ENCODE data around the gene ABCC8. TPM values are rescaled to one million over a fixed set of nuclear protein-coding genes. Genes with fewer than 3 reads are reported as not detected.

The ABCC8 gene
- total RNA-seq, 1 experiment from 2014 or later = not detected

DNA sequence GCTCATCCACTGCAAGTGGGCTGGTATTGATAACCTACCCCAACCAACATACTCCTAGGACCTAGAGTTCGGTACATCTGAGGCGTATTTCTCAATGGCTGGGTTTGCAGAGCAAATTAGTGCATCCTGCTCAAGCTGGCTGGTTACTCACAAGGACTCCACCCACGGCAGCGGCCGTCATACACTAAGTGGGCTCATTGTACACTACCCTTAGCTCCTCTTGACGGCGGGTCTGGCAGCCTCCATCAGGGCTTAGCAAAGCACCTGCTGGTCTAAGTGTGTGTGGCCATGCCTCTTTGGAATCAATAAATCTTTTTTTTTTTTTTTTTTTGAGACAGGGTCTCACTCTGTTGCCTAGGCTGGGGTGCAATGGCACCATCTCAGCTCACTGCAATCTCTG lies 68.0 kb downstream of the ABCC8 start:
- H3F3A ChIP-seq (ENCODE audit: insufficient read depth, low read depth) = no peaks in the 10 kb centered on the region
- ChIA-PET CTCF (interaction anchor here (0.7 kb wide), 1 partner anchor 1353 kb away, joined by 4 read pairs; no protein-coding TSS in a partner anchor), POLR2A (ENCODE audit: unreplicated experiment) (no interaction called here)
- H3K4me1 ChIP-seq (replicated peaks; ENCODE audit: insufficient read depth) = peaks cover 5% of the 10 kb centered on the region
- no peak overlapping the region for H3K27ac ChIP-seq
- no peak for DNase-seq
- no peak for TF ChIP-seq EZH2 (IDR thresholded peaks at IDR 0.05; ENCODE audit: low read depth)
- TF ChIP-seq, protein P1, sequence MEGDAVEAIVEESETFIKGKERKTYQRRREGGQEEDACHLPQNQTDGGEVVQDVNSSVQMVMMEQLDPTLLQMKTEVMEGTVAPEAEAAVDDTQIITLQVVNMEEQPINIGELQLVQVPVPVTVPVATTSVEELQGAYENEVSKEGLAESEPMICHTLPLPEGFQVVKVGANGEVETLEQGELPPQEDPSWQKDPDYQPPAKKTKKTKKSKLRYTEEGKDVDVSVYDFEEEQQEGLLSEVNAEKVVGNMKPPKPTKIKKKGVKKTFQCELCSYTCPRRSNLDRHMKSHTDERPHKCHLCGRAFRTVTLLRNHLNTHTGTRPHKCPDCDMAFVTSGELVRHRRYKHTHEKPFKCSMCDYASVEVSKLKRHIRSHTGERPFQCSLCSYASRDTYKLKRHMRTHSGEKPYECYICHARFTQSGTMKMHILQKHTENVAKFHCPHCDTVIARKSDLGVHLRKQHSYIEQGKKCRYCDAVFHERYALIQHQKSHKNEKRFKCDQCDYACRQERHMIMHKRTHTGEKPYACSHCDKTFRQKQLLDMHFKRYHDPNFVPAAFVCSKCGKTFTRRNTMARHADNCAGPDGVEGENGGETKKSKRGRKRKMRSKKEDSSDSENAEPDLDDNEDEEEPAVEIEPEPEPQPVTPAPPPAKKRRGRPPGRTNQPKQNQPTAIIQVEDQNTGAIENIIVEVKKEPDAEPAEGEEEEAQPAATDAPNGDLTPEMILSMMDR (conservative IDR thresholded peaks at IDR 0.05) = no peak
- no peaks in the 10 kb centered on the region for H3K9me2 ChIP-seq (ENCODE audit: insufficient read depth)
- no peaks in the 10 kb centered on the region for H3K9me3 ChIP-seq (ENCODE audit: insufficient read depth, low read depth)
- no peaks in the 10 kb centered on the region for H4K20me1 ChIP-seq (ENCODE audit: insufficient read depth)
- H3K4me2 ChIP-seq = no peak overlapping the region
- BruUV-seq (replicated peaks) = no TSS peak
- intact Hi-C loops (cut with micrococcal nuclease; ENCODE audit: unreplicated experiment) = no loop called here
- no peaks in the 10 kb centered on the region for H3K36me3 ChIP-seq (ENCODE audit: low read depth)
- H3K79me2 ChIP-seq (ENCODE audit: low read depth) = no peaks in the 10 kb centered on the region
- H3K4me3 ChIP-seq = no peak overlapping the region
- H3K27me3 ChIP-seq (ENCODE audit: insufficient read depth, low read depth) = peaks cover 42% of the 10 kb centered on the region; the same call in 1 of the 2 replicates
- H2AFZ ChIP-seq = no peak overlapping the region

DNA sequence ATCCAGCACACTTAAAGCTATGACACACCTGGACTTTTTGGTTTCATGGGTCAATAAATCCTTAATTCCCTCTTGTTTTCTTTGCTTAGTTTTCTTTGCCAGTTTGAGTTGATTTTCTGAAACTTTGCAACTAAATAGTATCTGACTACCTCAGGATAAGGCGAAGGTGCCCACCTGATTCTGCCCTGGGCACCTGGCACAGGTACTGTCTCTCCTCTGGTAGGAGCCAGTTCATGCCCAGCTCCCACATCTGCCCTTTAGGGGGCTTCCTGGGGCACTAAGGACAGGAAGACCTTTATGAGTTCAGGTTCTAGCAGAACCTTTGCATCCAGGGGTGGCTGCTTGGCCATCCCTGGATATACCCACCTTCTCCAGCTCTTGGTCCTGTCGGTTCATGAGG lies 68.6 kb downstream of the ABCC8 start:
- CTCF ChIA-PET = interaction anchor here (0.7 kb wide), 1 partner anchor 1354 kb away, joined by 4 read pairs; no protein-coding TSS in a partner anchor
- Histone ChIP-seq H3K27ac (no peak overlapping the region), H3F3A (ENCODE audit: insufficient read depth, low read depth) (no peaks in the 10 kb centered on the region), H3K4me2 (no peak overlapping the region), H2AFZ (no peak overlapping the region), H3K9me2 (ENCODE audit: insufficient read depth) (no peaks in the 10 kb centered on the region), H3K79me2 (ENCODE audit: low read depth) (no peaks in the 10 kb centered on the region), H4K20me1 (ENCODE audit: insufficient read depth) (no peaks in the 10 kb centered on the region), H3K9me3 (ENCODE audit: insufficient read depth, low read depth) (no peaks in the 10 kb centered on the region), H3K27me3 (ENCODE audit: insufficient read depth, low read depth) (peaks cover 36% of the 10 kb centered on the region; the same call in 1 of the 2 replicates), H3K4me1 (replicated peaks; ENCODE audit: insufficient read depth) (peaks cover 5% of the 10 kb centered on the region), H3K4me3 (no peak overlapping the region), H3K36me3 (ENCODE audit: low read depth) (no peaks in the 10 kb centered on the region)
- POLR2A ChIA-PET (ENCODE audit: unreplicated experiment) = no interaction called here
- no peak for DNase-seq
- no TSS peak for BruUV-seq (replicated peaks)
- TF ChIP-seq EZH2 (IDR thresholded peaks at IDR 0.05; ENCODE audit: low read depth) = no peak
- TF ChIP-seq, protein P1 (conservative IDR thresholded peaks at IDR 0.05) = no peak
- intact Hi-C loops (cut with micrococcal nuclease; ENCODE audit: unreplicated experiment) = no loop called here

DNA sequence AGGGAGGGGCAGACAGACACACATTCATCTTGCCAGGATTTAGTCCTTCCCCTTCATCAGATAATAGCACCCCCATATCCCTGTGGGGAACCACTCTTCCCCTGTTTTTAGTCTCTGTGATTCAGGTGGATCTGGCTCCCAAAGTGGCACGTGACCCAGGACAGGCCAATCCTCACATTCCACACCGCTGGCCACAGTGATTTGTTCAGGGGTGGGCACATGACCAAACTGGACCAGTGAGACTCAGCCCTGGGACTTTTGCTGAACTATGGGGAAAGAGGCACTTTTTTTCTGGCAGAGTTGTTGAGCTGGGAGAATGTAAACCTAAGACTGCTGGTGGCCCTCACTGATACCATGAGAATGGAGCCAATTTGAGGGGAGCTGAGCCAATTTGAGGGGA lies 69.1 kb downstream of the ABCC8 start:
- BruUV-seq (replicated peaks) = no TSS peak
- TF ChIP-seq, protein P1 (conservative IDR thresholded peaks at IDR 0.05) = no peak
- TF ChIP-seq EZH2 (IDR thresholded peaks at IDR 0.05; ENCODE audit: low read depth) = no peak
- Histone ChIP-seq H3K27ac (no peak overlapping the region), H3K9me3 (ENCODE audit: insufficient read depth, low read depth) (no peaks in the 10 kb centered on the region), H3K79me2 (ENCODE audit: low read depth) (no peaks in the 10 kb centered on the region), H3K4me3 (no peak overlapping the region), H3K36me3 (ENCODE audit: low read depth) (no peaks in the 10 kb centered on the region), H3K4me2 (no peak overlapping the region), H3K9me2 (ENCODE audit: insufficient read depth) (no peaks in the 10 kb centered on the region), H3K27me3 (ENCODE audit: insufficient read depth, low read depth) (peaks cover 31% of the 10 kb centered on the region; the same call in 1 of the 2 replicates), H2AFZ (no peak overlapping the region), H4K20me1 (ENCODE audit: insufficient read depth) (no peaks in the 10 kb centered on the region), H3K4me1 (replicated peaks; ENCODE audit: insufficient read depth) (peaks cover 5% of the 10 kb centered on the region), H3F3A (ENCODE audit: insufficient read depth, low read depth) (no peaks in the 10 kb centered on the region)
- CTCF ChIA-PET = no interaction called here
- POLR2A ChIA-PET (ENCODE audit: unreplicated experiment) = no interaction called here
- intact Hi-C loops (cut with micrococcal nuclease; ENCODE audit: unreplicated experiment) = no loop called here
- DNase-seq = no peak
